Tibial nerve (tissue), 3 donors: ENCODE results near the gene TTC21A.

Experiments used
- CTCF ChIP-seq, 5 experiments: fragments of 200-600 bp in 3 of 5; fragments of 450-650 bp in 2 of 5; sonication (generic) in 3 of 5; IDR thresholded peaks; one replicate each; pipeline ENCODE4 v1.5.1; 2016 to 2019; ENCODE audit warnings: antibody characterized with exemption in 5 of 5, mild to moderate bottlenecking in 3 of 5, moderate library complexity in 2 of 5
- POLR2A ChIP-seq, 2 donors: fragments of 450-650 bp; IDR thresholded peaks; one replicate each; pipeline ENCODE4 v1.6.1; 2017; ENCODE audit warnings: antibody characterized with exemption in 2 of 2, mild to moderate bottlenecking in 2 of 2, moderate library complexity in 2 of 2

- no peak for TF ChIP-seq CTCF (IDR thresholded peaks at IDR 0.05)
- no peak for TF ChIP-seq POLR2A (IDR thresholded peaks at IDR 0.05)
Observed at GRCh38 chr3:39169712-39170111, 62.2 kb downstream of the TTC21A start.
